Psoas muscle (tissue), 8 donors: Measurements from ENCODE around the gene ZNF469. TPM values are rescaled to one million over a fixed set of nuclear protein-coding genes. Genes with fewer than 3 reads are reported as not detected.

Experiments
- ATAC-seq, 4 donors: fragments of 200-7000 bp; cut with Tn5 transposase; one replicate each; pipeline ENCODE4 v1.9.1; 2020; ENCODE audit warnings: moderate library complexity in 3 of 4, mild to moderate bottlenecking in 2 of 4
- DNase-seq, 2 donors: peaks; one replicate each; pipeline ENCODE4 v3.0.0-alpha.2; 2020
- H3K27ac ChIP-seq: fragments of 200-600 bp; one replicate; pipeline ENCODE4 v1.8.0; 2022
- H3K27me3 ChIP-seq, 3 donors: fragments of 200-600 bp in 1 of 3; one replicate each; pipeline versions ENCODE4 v1.6.1 to v1.8.0; 2013 to 2022; ENCODE audit warnings: low read length in 2 of 3, mild to moderate bottlenecking in 2 of 3, moderate library complexity in 1 of 3; ENCODE audit not compliant: insufficient read depth in 3 of 3
- H3K36me3 ChIP-seq, 2 donors: fragments of 200-600 bp in 1 of 2; one replicate each; pipeline versions ENCODE4 v1.6.1 to v1.8.0; 2013 to 2022; ENCODE audit warnings: low read depth in 1 of 2, mild to moderate bottlenecking in 1 of 2, moderate library complexity in 1 of 2; ENCODE audit not compliant: insufficient read depth in 1 of 2
- H3K4me1 ChIP-seq: fragments of 200-600 bp; one replicate; pipeline ENCODE4 v1.8.0; 2022
- H3K4me3 ChIP-seq: fragments of 200-600 bp; one replicate; pipeline ENCODE4 v1.8.0; 2022; ENCODE audit warnings: mild to moderate bottlenecking
- H3K9me3 ChIP-seq: fragments of 200-600 bp; one replicate; pipeline ENCODE4 v1.8.0; 2022
- CTCF ChIP-seq: fragments of 200-600 bp; IDR thresholded peaks from one replicate; pipeline ENCODE4 v1.8.0; 2022; ENCODE audit warnings: antibody characterized with exemption
- WGBS, 3 donors: extraction: QIAGEN DNeasy Blood & Tissue Kit; methylation state at CpG; one replicate each; pipeline versions ENCODE4 v1.1.6 to v1.1.7; 2013; 5-methylcytosine and 5-hydroxymethylcytosine counted together
- intact Hi-C, 2 donors: fragments of 100-400 bp; cut with DNase I; formaldehyde crosslinking; loops; one replicate each; pipeline versions ENCODE4 v1.11.0 to v1.14.2; 2022
- polyA plus RNA-seq, 3 donors: library from polyadenylated mRNA; stranded (reverse); fragments of 200-250 nt; gene quantifications; one replicate each; pipeline ENCODE4 v1.2.3, GENCODE V29; 2013
- total RNA-seq, 4 donors: library from RNA; stranded (reverse); fragmentation: NEBNext Ultra II Directional in 2 of 4; extraction: Animal tissue kit (Norgen Biotek cat#: 25700) in 2 of 4; gene quantifications; one replicate each; pipeline versions ENCODE4 v1.2.1 to v1.2.4, GENCODE V29; 2021 to 2023
- donor health status: healthy with polysubstance abuse.
- donor health status: DM: no; HTN: no; CAD: no; lungs with moderate emphysema.
- donor health status: Bipolar disorder and iron deficiency.
- donor health status: healthy.
- donor health status: DM: yes; HTN: yes; CAD: no.
- donor health status: DM: no; HTN: no; CAD: no.
- donor health status: DM: no; HTN: no; CAD: no.
- donor health status: DM: yes; HTN: yes; CAD: no.

ZNF469 gene
- total and polyA plus RNA-seq, 7 donors, result 0.08 to 1.7 (median 0.30) TPM

GRCh38 chr16:88380619-88381018 is 2.1 kb upstream of the ZNF469 start:
- Histone ChIP-seq H3K36me3 (no peaks in the 10 kb centered on the region), H3K9me3 (no peaks in the 10 kb centered on the region), H3K4me1 (peaks cover 5% of the 10 kb centered on the region), H3K27ac (no peak overlapping the region), H3K27me3 (no peaks in the 10 kb centered on the region), H3K4me3 (no peak overlapping the region)
- TF ChIP-seq CTCF, result no peak
- ATAC-seq (no peak), DNase-seq (no peak)
- WGBS, 3 donors, result 87 to 95% (median 92%) methylated on average over 7 of the region's 7 CpGs
- intact Hi-C loops, result no loop called here

GRCh38 chr16:88381820-88382451 is 823 bp upstream of the ZNF469 start:
- Histone ChIP-seq H3K36me3 (no peaks in the 10 kb centered on the region), H3K4me1 (peaks cover 5% of the 10 kb centered on the region), H3K27ac (no peak overlapping the region), H3K9me3 (no peaks in the 10 kb centered on the region), H3K27me3 (no peaks in the 10 kb centered on the region), H3K4me3 (no peak overlapping the region)
- DNase-seq (peak; percentile 11 to 39), ATAC-seq (peak in 1 of 4 donors; percentile 11)
- intact Hi-C loops, result no loop called here
- 86 to 91% (median 88%) methylated on average over 21 of the region's 21 CpGs for WGBS, 3 donors
- TF ChIP-seq CTCF, result no peak

- Histone ChIP-seq H3K27ac (no peak overlapping the region), H3K27me3 (no peaks in the 10 kb centered on the region), H3K9me3 (no peaks in the 10 kb centered on the region), H3K36me3 (no peaks in the 10 kb centered on the region), H3K4me3 (peak overlapping the region; percentile 58), H3K4me1 (peaks cover 15% of the 10 kb centered on the region)
- intact Hi-C loops, result no loop called here
- DNase-seq, result peak; percentile 43 to 72
- peak in 3 of 4 donors; percentile 43 to 64 (median 54) for ATAC-seq
- TF ChIP-seq CTCF, result peak; percentile 42
- 1% methylated on average over 24 to 94 of the region's 94 CpGs for WGBS, 3 donors
Observed at GRCh38 chr16:88383401-88384221, 852 bp downstream of the ZNF469 start.

GRCh38 chr16:88384222-88385111 is 1.7 kb downstream of the ZNF469 start:
- Histone ChIP-seq H3K27ac (no peak overlapping the region), H3K9me3 (no peaks in the 10 kb centered on the region), H3K4me3 (peak overlapping the region; percentile 58), H3K27me3 (no peaks in the 10 kb centered on the region), H3K4me1 (peaks cover 15% of the 10 kb centered on the region), H3K36me3 (no peaks in the 10 kb centered on the region)
- DNase-seq (peak; percentile 7 to 33), ATAC-seq (no peak)
- intact Hi-C loops, result no loop called here
- no peak for TF ChIP-seq CTCF
- WGBS, 3 donors, result 47 to 63% (median 57%) methylated on average over 18 of the region's 18 CpGs
